HG02970 (cell line): ENCODE results near the gene DIAPH2.
A peak's percentile ranks its signal among the peaks of the same experiment; 100 is the strongest.
"Not testable (repeated sequence)": the region's sequence is repeated elsewhere in the genome, so short reads cannot be mapped to it uniquely, and the experiment has no call there.

ENCODE experiments used
- ATAC-seq: cut with Tn5 transposase; IDR thresholded peaks from one replicate; pipeline ENCODE4 v1.9.1; 2021; ENCODE audit warnings: mild to moderate bottlenecking, moderate library complexity, moderate number of reproducible peaks; ENCODE audit not compliant: unreplicated experiment, low FRiP score

The DIAPH2 gene

DNA sequence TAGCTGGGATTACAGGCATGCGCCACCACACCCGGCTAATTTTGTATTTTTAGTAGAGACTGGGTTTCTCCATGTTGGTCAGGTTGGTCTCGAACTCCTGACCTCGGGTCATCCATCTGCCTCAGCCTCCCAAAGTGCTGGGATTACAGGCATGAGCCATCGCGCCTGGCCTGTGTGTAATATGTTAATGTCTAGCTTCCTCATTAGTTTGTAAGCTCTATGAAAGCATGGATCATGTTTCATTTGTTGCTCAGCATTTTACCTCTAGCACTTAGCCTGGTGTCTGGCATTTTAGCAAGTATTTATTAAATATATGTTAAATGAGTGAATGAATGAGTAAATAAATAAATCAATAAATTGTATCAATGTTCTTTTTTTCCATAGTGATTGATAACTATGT is 29.8 kb downstream of the DIAPH2 start:
- ATAC-seq, result not testable (repeated sequence)

DNA sequence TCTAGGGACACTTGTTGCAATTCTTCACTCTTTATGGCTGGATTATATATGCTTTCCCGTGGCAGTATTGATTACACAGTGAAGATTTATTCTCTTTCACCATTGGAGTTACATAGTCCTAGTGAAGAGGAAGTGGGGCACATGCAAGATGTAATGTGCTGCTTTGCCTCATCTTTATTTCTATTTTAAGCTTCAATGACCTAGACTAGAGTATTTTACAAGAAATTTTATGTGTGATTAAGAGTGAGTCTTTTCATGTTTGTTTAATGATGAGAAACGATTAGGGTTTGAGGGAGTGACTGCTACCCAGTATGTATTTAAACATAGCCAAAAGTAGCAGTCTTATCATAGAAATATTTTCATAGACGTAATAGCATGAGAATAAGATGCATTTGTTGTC is 30.8 kb downstream of the DIAPH2 start:
- no peak for ATAC-seq

DNA sequence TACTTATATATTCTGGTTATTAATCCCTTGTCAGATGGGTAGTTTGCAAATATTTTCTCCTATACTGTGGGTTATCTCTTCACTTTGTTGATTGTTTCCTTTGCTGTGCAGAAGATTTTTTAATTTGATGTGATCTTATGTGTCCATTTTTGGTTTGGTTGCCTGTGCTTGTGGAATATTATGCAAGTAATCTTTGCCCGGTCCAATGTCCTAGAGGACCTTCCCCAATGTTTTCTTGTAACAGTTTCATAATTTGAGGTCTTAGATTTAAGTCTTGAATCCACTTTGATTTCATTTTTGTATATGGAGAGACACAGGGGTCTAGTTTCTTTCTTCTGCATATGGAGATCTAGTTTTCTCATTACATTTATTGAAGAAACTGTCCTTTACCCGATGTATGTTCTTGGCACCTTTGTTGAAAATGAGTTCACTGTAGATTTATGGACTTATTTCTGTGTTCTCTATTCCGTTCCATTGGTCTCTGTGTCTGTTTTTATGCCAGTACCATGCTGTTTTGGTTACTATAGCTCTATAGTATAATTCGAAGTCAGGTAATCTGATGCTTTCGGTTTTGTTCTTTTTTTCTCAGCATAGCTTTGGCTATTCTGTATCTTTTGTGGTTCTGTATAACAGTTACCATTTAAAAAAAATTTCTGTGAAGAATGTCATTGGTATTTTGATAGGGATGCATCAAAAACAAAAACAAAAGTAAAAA is 34.7 kb downstream of the DIAPH2 start:
- no peak for ATAC-seq

DNA sequence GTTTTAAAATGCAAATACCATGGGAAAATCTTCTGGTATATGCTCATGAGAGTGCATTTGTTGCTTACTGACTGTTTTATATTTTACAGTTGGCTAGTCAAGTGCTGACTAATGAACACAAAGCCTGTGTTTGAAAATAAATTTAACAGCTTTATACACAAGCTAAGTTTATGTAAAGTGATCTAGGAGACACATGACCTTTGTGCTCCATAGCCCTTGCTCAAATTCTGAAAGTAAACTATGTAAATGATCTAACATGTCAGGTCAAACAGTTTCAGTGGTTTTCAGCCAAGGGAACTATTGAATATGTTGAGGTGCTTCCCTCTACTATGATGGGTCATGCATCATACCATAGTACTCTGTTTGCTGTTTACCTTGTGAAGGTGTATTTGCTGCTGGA is 36.7 kb downstream of the DIAPH2 start:
- ATAC-seq, result peak; percentile 93

DNA sequence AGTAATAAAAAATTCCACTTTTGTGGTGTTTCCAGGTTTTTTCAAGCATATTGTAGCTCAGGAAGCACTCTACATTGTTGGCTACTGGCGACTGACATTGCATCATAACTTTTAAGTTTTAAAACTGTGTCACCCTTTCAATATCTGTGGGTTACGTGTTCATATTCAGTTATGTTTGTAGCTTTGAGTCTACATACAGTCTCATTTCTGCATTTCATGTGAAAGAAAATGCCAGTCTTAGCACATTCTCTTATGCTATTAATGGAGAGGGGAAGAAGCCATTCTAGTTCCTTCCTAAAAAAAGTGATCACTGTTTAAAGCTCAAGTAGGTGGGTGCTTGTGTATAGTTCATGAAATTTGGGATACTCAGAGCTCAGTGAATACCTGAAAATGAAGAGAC is 38.1 kb downstream of the DIAPH2 start:
- ATAC-seq, result no peak

DNA sequence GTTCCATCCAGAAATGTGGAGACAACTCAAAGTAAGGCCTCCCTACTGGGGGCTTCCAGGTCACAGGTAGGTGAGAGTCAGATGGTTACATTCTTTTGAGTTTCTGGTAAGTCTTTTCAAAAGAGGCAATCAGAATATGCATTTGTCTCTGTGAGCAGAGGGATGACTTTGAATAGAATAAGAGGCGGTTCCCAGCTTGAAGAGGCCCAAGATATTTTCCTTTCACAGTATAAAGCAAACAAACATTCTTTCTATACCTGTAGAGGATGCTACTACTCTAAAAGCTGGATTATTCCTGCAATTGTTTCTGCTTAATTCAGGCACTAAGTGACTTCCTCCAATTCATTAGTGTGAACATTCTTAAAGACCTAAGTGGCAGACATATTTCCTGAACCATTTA is 44.4 kb downstream of the DIAPH2 start:
- no peak for ATAC-seq

DNA sequence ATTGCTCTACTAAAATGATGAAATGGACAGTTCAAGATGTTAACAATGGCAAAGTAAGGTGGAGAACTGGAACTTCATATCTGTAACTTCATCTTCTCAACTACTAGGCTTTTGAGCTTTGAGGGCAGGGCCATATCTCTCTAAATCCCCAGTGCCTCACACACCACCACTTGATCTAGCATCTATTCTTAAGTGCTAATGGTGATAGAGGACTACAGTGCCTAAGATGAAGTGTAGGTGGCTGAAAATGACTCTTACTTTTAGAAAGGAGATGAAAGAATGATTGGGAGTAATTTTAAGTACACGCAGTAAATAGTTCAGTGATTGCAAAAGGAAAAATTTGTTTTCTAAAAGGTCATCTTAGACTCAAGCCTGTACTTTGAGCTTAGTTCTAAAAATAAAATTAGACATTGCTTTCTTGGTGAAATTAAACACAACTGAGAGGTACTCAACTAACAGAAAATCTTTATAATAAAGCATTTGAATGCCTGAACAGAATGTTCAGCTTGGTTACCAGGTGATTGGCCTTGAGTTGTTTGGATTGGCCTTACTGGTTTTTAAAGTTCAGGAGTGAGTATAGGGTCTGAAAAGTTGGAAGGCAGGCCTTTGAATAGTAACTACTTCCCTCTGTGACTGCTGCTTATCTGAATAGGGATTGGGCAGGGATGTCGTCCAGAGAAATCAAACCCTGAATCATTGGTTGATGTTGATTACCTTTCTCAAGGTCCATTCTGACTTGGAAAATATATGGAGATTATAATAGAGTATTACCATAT is 45.4 kb downstream of the DIAPH2 start:
- no peak for ATAC-seq

DNA sequence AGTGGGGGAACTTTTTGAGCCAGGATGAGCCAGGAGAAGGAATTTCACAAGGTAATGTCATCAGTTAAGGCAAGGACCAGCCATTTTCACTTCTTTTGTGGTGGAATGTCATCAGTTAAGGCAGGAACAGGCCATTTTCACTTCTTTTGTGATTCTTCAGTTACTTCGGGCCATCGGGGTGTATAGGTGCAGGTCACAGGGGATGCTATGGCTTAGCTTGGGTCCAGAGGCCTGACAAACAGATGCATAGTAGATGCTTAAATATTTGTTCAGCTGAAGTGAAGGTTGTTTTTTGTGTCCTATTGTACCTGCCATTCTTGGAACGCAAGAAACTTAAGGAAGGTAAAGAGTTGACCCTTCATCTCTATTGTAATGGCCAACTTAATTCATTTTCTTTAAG is 46.4 kb downstream of the DIAPH2 start:
- ATAC-seq, result not testable (repeated sequence)

DNA sequence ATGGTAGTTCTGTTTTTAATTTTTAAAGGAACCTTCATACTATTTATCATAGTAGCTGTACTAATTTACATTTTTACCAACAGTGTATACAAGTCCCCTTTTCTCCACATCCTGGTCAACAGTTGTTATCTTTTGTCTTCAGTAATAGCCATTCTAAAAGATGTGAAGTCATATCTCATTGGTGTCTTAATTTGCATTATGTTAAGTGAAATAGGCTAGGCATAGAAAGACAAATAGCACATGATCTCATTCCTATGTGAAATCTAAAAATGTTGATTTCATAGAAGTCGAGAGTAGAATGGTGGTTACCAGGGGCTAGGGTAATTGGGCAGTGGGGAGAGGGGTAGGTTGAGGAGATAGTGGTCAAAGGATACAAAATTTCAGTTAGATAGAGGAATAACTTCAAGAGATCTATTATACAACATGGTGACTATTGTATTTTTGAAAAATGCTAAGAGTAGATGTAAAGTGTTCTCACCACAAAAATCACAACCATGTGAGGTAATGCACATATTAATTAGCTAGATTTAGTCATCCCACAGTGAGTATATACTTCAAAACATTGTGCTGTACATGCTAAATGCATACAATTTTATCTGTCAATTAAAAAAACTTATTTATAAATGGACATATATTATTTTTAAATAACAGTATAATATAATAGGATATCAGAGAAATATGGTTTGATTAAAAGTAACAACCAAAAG is 58.9 kb downstream of the DIAPH2 start:
- ATAC-seq, result no peak

DNA sequence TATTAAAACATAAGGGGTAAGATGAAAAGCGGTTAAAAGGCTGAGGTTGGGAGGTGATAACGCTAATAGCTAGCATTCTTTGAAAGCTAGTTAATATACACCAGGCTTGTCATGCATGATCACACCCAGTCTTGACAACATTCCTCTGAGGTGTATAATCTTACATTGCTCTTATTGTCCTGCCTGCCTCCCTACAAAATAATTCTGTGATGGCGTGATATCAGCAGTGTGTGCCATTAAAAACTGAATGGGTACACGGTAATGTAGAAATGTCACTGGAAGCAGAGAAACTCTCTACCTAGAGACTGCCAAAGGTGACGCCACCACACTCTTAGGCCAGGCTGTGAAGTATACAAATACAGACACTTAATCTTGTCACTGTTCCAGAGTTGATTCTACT is 68.1 kb downstream of the DIAPH2 start:
- ATAC-seq, result no peak

DNA sequence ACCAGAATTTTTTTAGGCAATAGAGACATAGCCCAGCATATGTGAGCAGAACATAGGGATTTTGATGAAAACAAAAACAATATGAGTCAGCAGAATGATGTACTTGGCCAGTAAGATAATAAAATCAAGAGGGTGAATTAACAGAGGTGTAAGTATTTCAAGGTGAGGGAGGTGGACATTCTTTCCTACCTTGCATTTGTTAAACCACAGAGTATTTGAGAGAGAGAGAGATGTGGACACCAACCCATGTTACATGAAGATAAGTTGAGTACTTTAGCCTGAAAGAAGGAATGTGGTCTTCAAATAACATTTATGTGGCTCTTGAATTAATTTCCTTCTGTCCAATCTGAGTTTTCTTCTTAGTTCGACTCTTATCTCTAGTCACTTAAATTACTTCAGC is 68.6 kb downstream of the DIAPH2 start:
- no peak for ATAC-seq

DNA sequence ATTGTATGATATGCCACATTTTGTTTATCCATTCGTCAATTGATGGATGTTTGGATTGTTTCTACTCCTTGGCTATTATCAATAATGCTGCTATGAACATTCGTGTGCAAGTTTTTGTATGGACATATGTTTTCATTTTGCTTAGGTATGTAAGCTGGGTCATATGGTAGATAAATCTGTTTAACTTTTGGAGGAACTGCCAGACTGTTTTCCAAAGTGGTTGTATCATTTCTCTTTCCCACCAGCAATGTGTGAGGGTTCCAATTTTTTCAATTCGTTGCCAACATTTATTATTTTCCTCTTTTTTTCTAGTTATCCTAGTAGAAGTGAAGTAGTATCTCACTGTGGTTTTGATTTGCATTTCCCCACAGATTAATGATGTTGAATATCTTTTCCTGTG is 71.8 kb downstream of the DIAPH2 start:
- ATAC-seq, result no peak

DNA sequence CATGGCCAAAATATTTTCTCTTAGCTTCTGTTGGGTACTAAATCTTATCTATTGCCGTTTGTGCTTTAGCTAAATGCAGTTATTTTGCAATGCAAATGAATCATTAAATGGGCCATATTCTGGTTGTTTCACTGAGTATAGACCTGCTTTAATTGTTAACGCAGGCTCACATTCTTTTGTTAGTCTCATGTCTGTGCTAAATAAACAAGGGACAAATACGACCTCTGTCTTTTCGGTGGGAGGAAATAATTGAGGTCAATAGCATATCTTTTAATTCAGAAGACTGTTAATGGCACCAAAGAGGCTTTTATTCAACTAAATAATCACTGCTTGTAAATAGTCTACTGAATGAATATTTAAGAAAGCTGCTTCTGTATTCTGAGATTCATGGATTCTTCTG is 76.9 kb downstream of the DIAPH2 start:
- no peak for ATAC-seq

DNA sequence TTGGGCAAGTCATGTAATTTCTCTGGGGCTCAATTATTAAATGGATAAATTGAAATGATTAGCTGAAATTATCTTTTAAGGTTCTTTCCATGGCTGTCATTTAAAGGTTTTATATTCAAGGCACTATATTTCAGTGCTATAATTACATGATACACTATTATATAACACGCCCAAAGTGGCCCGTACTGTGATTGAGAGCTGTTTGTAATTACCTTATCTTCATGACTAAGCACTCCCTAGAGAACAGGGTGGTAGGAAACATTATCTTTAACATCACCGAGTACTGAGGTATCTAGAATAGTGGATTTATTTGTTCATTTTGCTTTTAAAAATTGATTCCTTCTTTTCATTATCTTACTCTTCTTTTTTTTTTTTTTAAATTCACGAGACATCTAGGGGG is 79.0 kb downstream of the DIAPH2 start:
- no peak for ATAC-seq

DNA sequence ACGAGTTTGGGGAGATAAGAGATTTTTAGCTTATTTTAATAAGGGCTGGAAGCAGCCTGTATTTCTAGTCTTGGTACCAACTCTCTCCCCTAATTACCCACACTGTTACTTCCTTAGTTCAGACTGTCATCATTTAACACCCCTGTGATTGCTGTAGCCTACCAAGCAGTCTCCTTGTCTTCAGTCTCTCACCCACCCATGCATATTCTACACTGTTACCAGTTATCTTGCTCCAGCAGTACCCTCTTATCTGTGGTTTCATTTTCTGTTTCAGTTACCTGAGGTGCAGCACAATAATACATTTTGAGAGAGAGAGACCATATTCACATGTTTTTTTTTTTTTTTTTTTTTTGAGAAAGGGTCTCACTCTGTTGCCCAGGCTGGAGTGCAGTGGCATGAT is 80.2 kb downstream of the DIAPH2 start:
- no peak for ATAC-seq

DNA sequence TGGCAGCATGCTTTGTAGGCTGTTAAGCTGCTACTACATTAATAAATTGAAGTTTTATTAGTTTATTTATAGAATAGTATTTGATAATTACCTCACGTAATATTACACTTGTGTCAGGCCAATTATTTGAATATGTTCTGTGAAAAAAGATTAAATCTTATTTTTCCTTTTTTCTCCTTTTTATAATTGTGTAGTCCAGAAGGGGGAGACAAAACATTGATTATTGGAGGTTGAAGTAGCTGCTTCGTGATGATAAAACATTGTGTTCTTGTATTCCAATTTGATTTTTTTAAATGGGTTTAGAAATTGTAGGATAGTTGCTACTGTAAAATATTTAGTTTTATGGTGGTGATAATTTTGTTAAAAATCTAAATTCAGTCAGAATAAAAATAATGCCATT is 85.7 kb downstream of the DIAPH2 start:
- no peak for ATAC-seq

DNA sequence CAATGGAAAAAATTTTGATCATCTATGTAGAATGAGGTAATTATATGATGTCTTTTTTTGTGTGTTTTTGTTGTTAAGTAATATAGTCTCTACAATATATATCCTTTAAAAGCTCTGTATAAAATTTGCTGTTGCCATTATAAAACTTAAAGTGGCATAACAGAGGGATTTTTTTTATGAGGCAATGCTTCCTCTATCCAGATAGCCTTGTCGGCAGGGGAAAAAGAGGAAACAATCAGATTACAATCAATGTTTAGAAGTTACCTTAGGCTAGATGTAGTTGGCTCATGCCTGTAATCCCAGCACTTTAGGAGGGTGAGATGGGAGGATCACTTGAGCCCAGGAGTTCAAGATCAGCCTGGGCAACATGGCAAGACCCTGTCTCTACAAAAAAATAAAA is 86.8 kb downstream of the DIAPH2 start:
- ATAC-seq, result no peak

DNA sequence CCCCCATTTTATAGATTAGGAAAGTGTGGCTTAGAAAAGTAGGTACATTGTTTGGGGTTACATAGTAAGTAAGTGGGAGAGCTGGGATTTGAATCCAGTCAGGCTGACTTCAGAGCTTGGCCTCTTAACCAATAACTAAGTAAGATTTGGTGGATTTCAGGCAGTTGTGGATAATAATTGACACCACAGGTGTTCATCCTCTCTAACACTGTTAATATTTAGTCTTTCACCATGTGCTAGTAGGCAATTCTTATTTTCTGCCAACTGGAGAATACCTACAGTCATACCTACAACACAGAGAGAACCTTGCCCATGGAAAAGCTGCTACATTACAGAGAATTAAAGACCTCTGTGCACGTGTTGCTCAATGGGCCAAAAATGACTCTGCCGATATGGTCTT is 89.5 kb downstream of the DIAPH2 start:
- no peak for ATAC-seq

DNA sequence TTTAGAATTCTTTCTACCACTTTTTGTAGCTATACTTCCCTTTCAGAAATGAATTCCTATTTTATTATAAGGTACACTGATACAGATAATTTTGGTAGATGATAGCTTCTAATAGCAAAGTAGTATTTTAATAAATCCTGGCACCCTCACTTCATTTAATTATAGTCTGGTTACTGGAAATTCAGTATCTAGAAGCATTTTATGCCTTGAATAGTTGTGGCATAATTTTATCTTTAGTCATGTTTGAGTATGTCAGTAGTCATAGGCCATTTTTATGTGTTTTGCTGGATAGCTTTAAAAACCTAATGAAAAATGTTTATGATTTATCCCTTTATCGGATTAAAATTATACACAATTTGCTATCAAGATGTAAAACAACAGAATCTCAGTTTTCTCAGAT is 92.3 kb downstream of the DIAPH2 start:
- no peak for ATAC-seq

DNA sequence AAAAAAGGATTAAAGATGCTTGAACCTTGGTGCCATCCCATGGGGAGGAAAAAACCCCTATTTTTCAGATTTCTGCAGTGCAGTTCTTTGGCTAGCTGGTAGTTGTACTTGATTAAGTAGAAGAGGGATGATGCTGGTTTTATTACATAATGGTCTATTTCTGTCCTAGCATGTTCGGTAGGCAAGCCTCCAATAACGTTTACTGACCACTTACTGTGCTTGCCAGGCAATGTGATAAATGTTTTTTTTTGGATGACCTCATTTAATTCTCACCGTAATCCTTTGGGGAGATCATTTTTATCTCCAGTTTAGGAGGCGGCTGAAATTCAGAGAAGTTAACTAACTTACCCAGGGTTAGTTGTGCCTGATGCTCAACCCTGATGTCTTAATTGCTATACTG is 106.9 kb downstream of the DIAPH2 start:
- ATAC-seq, result no peak

DNA sequence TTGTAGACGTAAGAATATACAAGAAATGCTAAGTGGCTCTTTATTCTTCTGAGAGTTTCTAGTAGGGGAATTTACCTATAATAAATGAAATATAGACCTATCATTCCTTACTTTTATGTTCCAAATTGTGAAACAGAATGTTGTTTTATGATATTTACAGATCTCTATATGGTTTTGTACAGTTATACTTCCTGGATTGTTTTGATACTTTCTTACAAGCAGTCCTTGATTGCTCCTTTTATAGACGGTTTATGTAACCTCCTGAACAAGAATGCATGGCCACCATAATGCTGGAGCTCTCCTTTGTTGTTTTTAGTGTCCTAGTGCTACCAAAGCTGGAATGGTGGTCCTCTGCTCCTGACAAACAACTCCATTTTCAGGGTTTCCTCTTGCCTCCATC is 107.4 kb downstream of the DIAPH2 start:
- no peak for ATAC-seq

DNA sequence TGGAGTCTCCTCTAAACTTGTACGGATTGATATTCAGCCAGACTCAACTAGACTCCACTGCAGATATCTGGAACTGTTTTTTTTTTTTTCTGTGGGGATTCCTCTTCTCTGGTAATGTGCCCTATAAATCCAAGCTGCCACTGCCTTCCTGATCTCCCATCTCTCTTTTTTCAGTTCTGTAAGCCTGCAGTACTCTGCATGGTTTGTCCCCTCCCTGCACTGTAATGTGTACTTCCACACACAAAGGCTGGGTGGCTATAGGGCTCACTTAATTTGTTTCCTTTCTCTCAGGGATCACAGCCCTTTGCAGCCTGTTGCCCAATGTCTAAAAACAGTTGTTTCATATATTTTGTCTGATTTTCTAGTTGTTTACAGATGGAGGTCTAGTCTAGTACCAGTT is 114.3 kb downstream of the DIAPH2 start:
- no peak for ATAC-seq
